K562 (cell line): ENCODE measurements around the gene ZFP3. TPM values are rescaled to one million over a fixed set of nuclear protein-coding genes. Genes with fewer than 3 reads are reported as not detected.
"Not testable (repeated sequence)": the region's sequence is repeated elsewhere in the genome, so short reads cannot be mapped to it uniquely, and the experiment has no call there.

Source experiments
- ATAC-seq: fragments of 200-7000 bp; cut with Tn5 transposase; 3 replicates; pipeline ENCODE4 v1.9.1; 2020; ENCODE audit warnings: moderate library complexity
- BruUV-seq: library from RNA; stranded (reverse); fragments of 400-500 nt; replicated peaks from 2 replicates; lab custom pipeline; 2021; lab: Mats Ljungman, UMichigan
- CTCF ChIA-PET: fragments of 300-600 bp; formaldehyde crosslinking; extraction: SDS; loops from one replicate; lab custom pipeline; 2021; ENCODE audit warnings: low intra/inter-chr PET ratio; lab: Yijun Ruan, JAX
- POLR2A ChIA-PET: fragments of 300-600, 350-650 bp; sonication (Branson Sonifier 250); formaldehyde crosslinking; extraction: SDS; loops from one replicate; lab custom pipeline; 2021; ENCODE audit warnings: antibody characterized with exemption, inconsistent platforms; lab: Yijun Ruan, JAX
- DNase-seq, 4 experiments: peaks; one replicate each; pipeline versions ENCODE4 v3.0.0 to v3.0.0-alpha.2; 2011 to 2018; ENCODE audit warnings: low spot score in 3 of 4, mixed read lengths in 3 of 4; ENCODE audit errors: extremely low read depth in 1 of 4
- FAIRE-seq: peaks from 2 replicates; lab custom pipeline; 2011; peaks lifted over from hg19 to GRCh38; lab: Jason Lieb, UNC
- H2AFZ ChIP-seq: 2 replicates; pipeline ENCODE4 v1.6.0; 2011; ENCODE audit warnings: low read depth, low read length, control low read depth, inconsistent platforms
- H3K27ac ChIP-seq: fragments of 200-600 bp; 3 replicates; pipeline ENCODE4 v1.8.0; 2011; ENCODE audit warnings: low read depth, mild to moderate bottlenecking, control low read depth, inconsistent platforms, low read length, moderate library complexity, mixed read lengths; ENCODE audit errors: extremely low read depth
- H3K27me3 ChIP-seq, 2 experiments: fragments of 300-600 bp in 1 of 2; 2 replicates in 1 of 2; 3 replicates in 1 of 2; pipeline versions ENCODE4 v1.6.0 to v1.8.0; 2011; ENCODE audit warnings: inconsistent platforms in 2 of 2, low read length in 2 of 2, mild to moderate bottlenecking in 1 of 2, mixed read lengths in 1 of 2, moderate library complexity in 1 of 2; ENCODE audit not compliant: control insufficient read depth in 2 of 2, insufficient read depth in 2 of 2
- H3K36me3 ChIP-seq: fragments of 300-600 bp; 3 replicates; pipeline ENCODE4 v1.8.0; 2011; ENCODE audit warnings: mild to moderate bottlenecking, low read length, inconsistent platforms; ENCODE audit not compliant: control insufficient read depth, insufficient read depth
- H3K4me1 ChIP-seq, 2 experiments: fragments of 200-600 bp in 1 of 2; replicated peaks in 1 of 2; 2 replicates in 1 of 2; 3 replicates in 1 of 2; pipeline versions ENCODE4 v1.5.1 to v1.8.0; 2011; ENCODE audit warnings: inconsistent platforms in 2 of 2, low read length in 2 of 2, mild to moderate bottlenecking in 1 of 2, mixed read lengths in 1 of 2, moderate library complexity in 1 of 2; ENCODE audit not compliant: control insufficient read depth in 2 of 2, insufficient read depth in 2 of 2
- H3K4me2 ChIP-seq: 2 replicates; pipeline ENCODE4 v1.6.1; 2011; ENCODE audit warnings: low read length, control low read depth, inconsistent platforms, mixed read lengths; ENCODE audit not compliant: insufficient read depth
- H3K4me3 ChIP-seq: fragments of 200-600 bp; sonication (generic), shearing (Covaris generic); 2 replicates; pipeline ENCODE4 v1.5.1; 2016; ENCODE audit warnings: control low read depth, inconsistent platforms
- H3K79me2 ChIP-seq: fragments of 200-600 bp; 3 replicates; pipeline ENCODE4 v1.8.0; 2011; ENCODE audit warnings: low read length, inconsistent platforms; ENCODE audit not compliant: control insufficient read depth, insufficient read depth
- H3K9ac ChIP-seq, 2 experiments: 2 replicates each; pipeline versions ENCODE4 v1.6.0 to v1.6.1; 2011; ENCODE audit warnings: low read depth in 2 of 2, low read length in 2 of 2, control low read depth in 1 of 2, inconsistent platforms in 1 of 2, mild to moderate bottlenecking in 1 of 2, mixed read lengths in 1 of 2; ENCODE audit not compliant: insufficient read depth in 1 of 2
- H3K9me1 ChIP-seq: one replicate; pipeline ENCODE4 v1.6.0; 2011; ENCODE audit warnings: inconsistent platforms, mild to moderate bottlenecking, low read length, moderate library complexity; ENCODE audit not compliant: control insufficient read depth, insufficient read depth
- H3K9me3 ChIP-seq: replicated peaks from 2 replicates; pipeline ENCODE4 v1.5.1; 2011; ENCODE audit warnings: low read depth, low read length, inconsistent platforms; ENCODE audit not compliant: control insufficient read depth, insufficient read depth
- H4K20me1 ChIP-seq: replicated peaks from 2 replicates; pipeline ENCODE4 v1.6.1; 2011; ENCODE audit warnings: low read length, inconsistent platforms, mixed read lengths; ENCODE audit not compliant: control insufficient read depth, insufficient read depth
- WGBS: fragments of 100-300 bp; shearing (Covaris generic); methylation state at CpG from one replicate; pipeline ENCODE4 v1.1.6; 2016; ENCODE audit warnings: low coverage, mixed read lengths; ENCODE audit not compliant: insufficient coverage; ENCODE audit errors: missing lambda C conversion rate; 5-methylcytosine and 5-hydroxymethylcytosine counted together
- in situ Hi-C: fragments of 300-500 bp; cut with MboI; formaldehyde crosslinking; loops from 4 replicates; pipeline ENCODE4 v1.15.0; 2018; ENCODE audit warnings: inconsistent platforms, mixed read lengths
- intact Hi-C: fragments of 100-400 bp; cut with micrococcal nuclease; formaldehyde crosslinking; loops from 2 replicates; pipeline ENCODE4 v1.14.2; 2022
- polyA plus RNA-seq, 8 experiments: library from polyadenylated mRNA; depleted of rRNA in 4 of 8; stranded (reverse) in 5 of 8; unstranded in 3 of 8; fragments of >200 nt; fragmentation: Nextera tagmentation in 2 of 8; fragmentation: Illumina TruSeq in 1 of 8; extraction: Ambion mirVana in 2 of 8; extraction: Trizol in 1 of 8; gene quantifications; 2 replicates each; pipeline versions ENCODE4 v1.2.1 to v1.2.3, GENCODE V29; 2011 to 2014; ENCODE audit warnings: inconsistent platforms in 1 of 8, missing spikeins in 1 of 8
- total RNA-seq, 7 experiments: library from RNA; depleted of rRNA in 6 of 7; stranded (reverse); fragments of >200 nt in 6 of 7; fragmentation: Illumina TruSeq in 2 of 7; extraction: Trizol in 2 of 7; gene quantifications; 2 replicates each; pipeline versions ENCODE4 v1.2.1 to v1.2.3, GENCODE V29; 2011 to 2021; ENCODE audit warnings: low replicate concordance in 1 of 7
- TF ChIP-seq, protein P1 (sequence below), 2 experiments: fragments of 450-650 bp in 1 of 2; sonication (generic) in 1 of 2; formaldehyde crosslinking; conservative IDR thresholded peaks; 2 replicates each; pipeline versions ENCODE4 v1.4.0 to v1.8.1; 2020 to 2022; ENCODE audit warnings: mild to moderate bottlenecking in 1 of 2, missing genetic modification reagents in 1 of 2

ZFP3 gene
- total and polyA plus RNA-seq, 9 of the 15 experiments (the other 6 are each of a cell fraction or from before 2014, with no cell fraction given): 0.04 TPM; not detected in 8

DNA sequence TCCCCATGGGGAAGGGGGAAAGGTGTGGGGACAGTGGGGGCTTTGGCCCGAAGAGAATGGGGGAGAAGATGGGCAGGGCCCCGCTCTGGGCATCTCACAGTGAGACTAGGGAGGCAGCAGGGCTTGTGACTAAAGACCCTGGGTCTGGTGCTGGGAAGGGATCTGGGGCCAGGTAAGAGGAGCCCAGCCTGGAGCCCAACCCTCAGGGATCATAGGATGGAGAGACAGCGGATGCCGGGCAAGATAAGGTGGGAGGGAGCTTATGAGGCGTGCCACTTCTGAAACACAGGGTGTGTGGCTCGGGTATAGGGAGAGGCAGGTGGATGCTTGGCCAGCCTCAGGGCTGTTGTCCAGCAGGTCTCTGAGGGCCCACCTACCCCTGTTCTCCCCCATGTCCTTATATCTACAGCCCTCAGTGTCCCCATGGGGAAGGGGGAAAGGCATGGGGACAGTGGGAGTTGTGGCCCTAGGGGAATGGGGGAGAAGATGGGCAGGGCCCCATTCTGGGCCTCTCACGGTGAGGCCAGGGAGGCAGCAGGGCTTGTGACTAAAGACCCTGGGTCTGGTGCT is 53.0 kb downstream of the ZFP3 start (continued):
- TF ChIP-seq, protein P1, sequence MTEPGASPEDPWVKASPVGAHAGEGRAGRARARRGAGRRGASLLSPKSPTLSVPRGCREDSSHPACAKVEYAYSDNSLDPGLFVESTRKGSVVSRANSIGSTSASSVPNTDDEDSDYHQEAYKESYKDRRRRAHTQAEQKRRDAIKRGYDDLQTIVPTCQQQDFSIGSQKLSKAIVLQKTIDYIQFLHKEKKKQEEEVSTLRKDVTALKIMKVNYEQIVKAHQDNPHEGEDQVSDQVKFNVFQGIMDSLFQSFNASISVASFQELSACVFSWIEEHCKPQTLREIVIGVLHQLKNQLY (CRISPR knock-in tag; conservative IDR thresholded peaks at IDR 0.05): no peak

DNA sequence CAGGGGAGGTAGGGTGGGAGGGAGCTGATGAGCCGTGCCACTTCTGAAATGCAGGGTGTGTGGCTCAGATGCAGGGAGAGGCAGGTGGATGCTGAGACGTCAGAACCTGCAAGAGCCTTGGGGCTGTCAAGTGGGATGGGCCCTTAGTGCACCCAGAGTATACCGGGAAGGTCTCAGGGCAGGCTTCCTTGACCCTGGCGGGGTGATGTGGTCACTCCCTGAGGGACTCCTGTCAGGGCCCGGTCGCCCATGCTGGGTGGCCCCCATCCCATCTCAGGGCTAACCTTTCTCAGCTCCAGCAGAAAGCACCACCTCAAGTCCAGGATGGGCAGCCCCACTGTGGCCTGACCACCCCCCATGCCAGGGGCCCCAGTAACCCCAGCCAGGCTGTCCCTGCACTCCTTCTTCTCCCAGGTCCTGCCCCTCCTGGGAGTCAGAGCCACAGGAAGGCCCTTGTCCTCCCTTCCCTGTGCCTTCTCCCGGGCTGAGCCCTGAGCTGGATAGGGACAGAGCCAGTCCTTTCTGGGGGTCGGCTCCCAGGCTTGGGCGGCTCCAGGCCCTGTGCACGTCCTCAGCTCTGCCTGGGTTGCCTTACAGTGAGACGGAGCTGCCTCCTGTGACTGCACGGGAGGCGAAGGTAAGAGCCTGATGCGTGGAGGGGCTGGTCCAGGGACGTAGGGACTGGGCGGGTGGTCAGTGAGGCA is 53.7 kb downstream of the ZFP3 start:
- H3K36me3 ChIP-seq, ATAC-seq, H3K9ac ChIP-seq, H2AFZ ChIP-seq, H3K4me1 ChIP-seq, H3K79me2 ChIP-seq, H3K9me3 ChIP-seq, intact Hi-C loops, H3K9me1 ChIP-seq, FAIRE-seq, H3K27ac ChIP-seq, in situ Hi-C loops, H4K20me1 ChIP-seq, H3K4me2 ChIP-seq, H3K4me3 ChIP-seq, BruUV-seq, CTCF ChIA-PET, DNase-seq: not testable (repeated sequence)
- H3K27me3 ChIP-seq: peaks cover 0 to 48% of the 10 kb centered on the region in 2 experiments; a peak in 3 of 5 replicates
- 0% methylated on average over 4 of the region's 16 CpGs for WGBS
- POLR2A ChIA-PET: interaction anchor here (0.7 kb wide), 1 partner anchor 145 kb away, joined by 4 read pairs; no protein-coding TSS in a partner anchor

DNA sequence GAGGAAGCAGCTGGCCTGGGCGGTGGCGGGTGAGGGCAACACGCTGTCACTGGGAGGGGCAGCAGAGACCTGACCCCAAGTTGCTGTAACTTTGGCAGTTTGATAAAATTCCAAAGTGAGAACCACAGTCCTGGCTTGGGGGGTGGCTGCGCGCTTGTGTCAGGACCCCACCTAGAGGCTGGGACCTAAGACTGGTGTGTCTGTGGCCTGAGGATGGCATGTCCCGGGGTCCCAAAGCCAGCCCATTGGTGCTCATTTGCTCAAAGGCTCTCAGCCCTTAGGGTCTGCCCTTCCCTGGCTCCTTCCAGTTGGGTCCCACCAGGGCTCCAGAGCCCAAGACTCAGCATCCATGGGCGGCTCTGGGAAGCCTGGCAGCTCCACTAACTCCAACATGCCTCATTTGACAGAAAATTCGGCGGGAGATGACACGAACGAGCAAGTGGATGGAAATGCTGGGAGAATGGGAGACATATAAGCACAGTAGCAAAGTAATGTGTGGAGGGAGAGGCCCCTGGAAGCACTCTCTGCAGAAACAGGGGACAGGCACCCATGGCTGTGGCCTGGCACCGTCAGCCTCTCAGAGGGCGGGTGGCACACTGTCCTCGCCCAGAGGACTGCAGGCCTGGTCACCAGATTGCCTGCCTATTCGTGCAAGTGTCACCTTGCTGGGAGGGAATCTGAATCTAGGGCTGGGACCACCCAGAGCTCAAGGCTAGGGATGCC is 54.4 kb downstream of the ZFP3 start:
- DNase-seq, ATAC-seq, H3K9ac ChIP-seq, CTCF ChIA-PET, in situ Hi-C loops, H3K9me3 ChIP-seq, FAIRE-seq, H3K79me2 ChIP-seq, H3K4me1 ChIP-seq, H3K4me3 ChIP-seq, H4K20me1 ChIP-seq, H2AFZ ChIP-seq, H3K4me2 ChIP-seq, intact Hi-C loops, H3K27ac ChIP-seq, H3K9me1 ChIP-seq, BruUV-seq, H3K36me3 ChIP-seq: not testable (repeated sequence)
- 7% methylated on average over 9 of the region's 15 CpGs for WGBS
- peaks cover 0 to 48% of the 10 kb centered on the region in 2 experiments; a peak in 3 of 5 replicates for H3K27me3 ChIP-seq
- POLR2A ChIA-PET: interaction anchor here (0.7 kb wide), 1 partner anchor 146 kb away, joined by 4 read pairs; no protein-coding TSS in a partner anchor
